Activated B cell treated with CpG ODN at 0.5 μM for 24 hours (primary cell): ENCODE measurements around the gene TMEM38A. TPM values are rescaled to one million over a fixed set of nuclear protein-coding genes. Genes with fewer than 3 reads are reported as not detected.

Experiments used
- ATAC-seq: fragments of 200-7000 bp; cut with Tn5 transposase; one replicate; pipeline ENCODE4 v1.10.0; 2021; ENCODE audit warnings: low read depth, mild to moderate bottlenecking, moderate library complexity
- CTCF ChIA-PET: fragments of 350-600 bp; sonication (Branson Sonifier 250); formaldehyde crosslinking; loops from one replicate; lab custom pipeline; 2021; ENCODE audit warnings: antibody characterized with exemption; lab: Charles Lee
- POLR2A ChIA-PET: fragments of 350-600 bp; sonication (Branson Sonifier 250); formaldehyde crosslinking; loops from one replicate; lab custom pipeline; 2021; ENCODE audit warnings: antibody characterized with exemption; lab: Charles Lee
- DNase-seq: peaks from one replicate; pipeline ENCODE4 v3.0.0; 2022
- H3K27ac Mint-ChIP-seq: one replicate; pipeline ENCODE4 v1.8.0; 2020; ENCODE audit warnings: mixed read lengths
- H3K27me3 Mint-ChIP-seq: one replicate; pipeline ENCODE4 v1.8.0; 2021; ENCODE audit warnings: mixed read lengths
- H3K36me3 Mint-ChIP-seq: one replicate; pipeline ENCODE4 v1.8.0; 2021; ENCODE audit warnings: low read depth, mixed read lengths
- H3K4me1 Mint-ChIP-seq: one replicate; pipeline ENCODE4 v1.8.0; 2021; ENCODE audit warnings: mixed read lengths
- H3K4me3 Mint-ChIP-seq: one replicate; pipeline ENCODE4 v1.8.0; 2020; ENCODE audit warnings: mild to moderate bottlenecking, mixed read lengths
- H3K9me3 Mint-ChIP-seq: one replicate; pipeline ENCODE4 v1.8.0; 2020; ENCODE audit warnings: mixed read lengths
- intact Hi-C: fragments of 100-400 bp; cut with micrococcal nuclease; formaldehyde crosslinking; loops from one replicate; pipeline ENCODE4 v1.15.1; 2024
- total RNA-seq: library from RNA; stranded (reverse); gene quantifications from 2 replicates; pipeline ENCODE4 v1.2.3, GENCODE V29; 2022
- TF ChIP-seq, protein P1 (sequence below): fragments of 200-600 bp; IDR thresholded peaks from one replicate; pipeline ENCODE4 v1.8.0; 2022; ENCODE audit warnings: antibody characterized with exemption, mild to moderate bottlenecking

The TMEM38A gene
- total RNA-seq, 1 donor from 2014 or later: 4.0 TPM

DNA sequence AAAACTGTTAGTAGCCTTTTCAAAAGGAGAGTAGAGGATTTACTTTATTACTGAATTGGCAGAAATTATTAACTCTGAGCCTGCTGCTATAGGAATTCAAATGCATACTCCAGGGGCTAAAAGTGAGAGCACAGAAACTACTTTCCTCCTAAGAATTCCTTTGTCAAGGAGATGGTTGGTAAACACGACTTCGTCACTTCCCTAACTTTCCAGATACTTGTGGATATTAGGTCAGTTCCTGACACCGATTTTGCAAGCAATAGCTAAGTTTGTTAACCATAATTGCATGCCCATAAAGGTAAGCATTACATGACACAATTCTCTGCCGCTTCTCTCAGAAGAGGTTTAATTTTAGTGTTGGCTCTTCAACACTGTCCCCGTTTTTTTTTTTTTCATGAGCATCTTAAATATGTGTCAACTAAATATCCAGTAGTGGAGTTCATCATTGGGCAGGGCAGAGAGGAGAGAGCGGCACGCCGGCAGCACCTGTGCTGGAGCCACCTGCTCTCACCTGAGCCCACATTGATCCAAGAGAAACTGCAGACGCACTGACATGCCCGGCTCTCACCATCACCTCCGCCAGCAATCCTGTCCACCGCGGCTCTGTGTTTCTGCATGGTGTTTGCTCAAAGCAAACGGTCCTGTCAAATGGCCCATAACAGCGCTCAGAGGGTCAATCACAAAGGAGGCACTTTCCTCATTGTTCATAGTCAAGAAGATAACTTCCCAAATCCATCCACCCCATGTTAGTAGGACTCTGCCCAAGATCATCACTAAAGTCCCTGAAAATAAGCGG, 35.6 kb upstream of the TMEM38A start:
- intact Hi-C loops: loop anchor here (5.0 to 10.0 kb wide), 2 partner anchors 178 to 269 kb away; no protein-coding TSS in a partner anchor
- DNase-seq: no peak
- H3K27ac Mint-ChIP-seq: no peak overlapping the region
- H3K4me3 Mint-ChIP-seq: no peak overlapping the region
- TF ChIP-seq, protein P1, sequence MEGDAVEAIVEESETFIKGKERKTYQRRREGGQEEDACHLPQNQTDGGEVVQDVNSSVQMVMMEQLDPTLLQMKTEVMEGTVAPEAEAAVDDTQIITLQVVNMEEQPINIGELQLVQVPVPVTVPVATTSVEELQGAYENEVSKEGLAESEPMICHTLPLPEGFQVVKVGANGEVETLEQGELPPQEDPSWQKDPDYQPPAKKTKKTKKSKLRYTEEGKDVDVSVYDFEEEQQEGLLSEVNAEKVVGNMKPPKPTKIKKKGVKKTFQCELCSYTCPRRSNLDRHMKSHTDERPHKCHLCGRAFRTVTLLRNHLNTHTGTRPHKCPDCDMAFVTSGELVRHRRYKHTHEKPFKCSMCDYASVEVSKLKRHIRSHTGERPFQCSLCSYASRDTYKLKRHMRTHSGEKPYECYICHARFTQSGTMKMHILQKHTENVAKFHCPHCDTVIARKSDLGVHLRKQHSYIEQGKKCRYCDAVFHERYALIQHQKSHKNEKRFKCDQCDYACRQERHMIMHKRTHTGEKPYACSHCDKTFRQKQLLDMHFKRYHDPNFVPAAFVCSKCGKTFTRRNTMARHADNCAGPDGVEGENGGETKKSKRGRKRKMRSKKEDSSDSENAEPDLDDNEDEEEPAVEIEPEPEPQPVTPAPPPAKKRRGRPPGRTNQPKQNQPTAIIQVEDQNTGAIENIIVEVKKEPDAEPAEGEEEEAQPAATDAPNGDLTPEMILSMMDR: no peak
- no peak for ATAC-seq
- peaks cover 52% of the 10 kb centered on the region for H3K36me3 Mint-ChIP-seq
- no peaks in the 10 kb centered on the region for H3K27me3 Mint-ChIP-seq
- H3K4me1 Mint-ChIP-seq: peaks cover 67% of the 10 kb centered on the region
- CTCF ChIA-PET: interaction anchor here (1.0 to 2.3 kb wide), 3 partner anchors 41 to 97 kb away, joined by 3 to 7 read pairs (median 4); no protein-coding TSS in a partner anchor
- POLR2A ChIA-PET: interaction anchor here (0.5 to 11.4 kb wide), 4 partner anchors 10 to 39 kb away, joined by 3 to 242 read pairs (median 8); no protein-coding TSS in a partner anchor
- H3K9me3 Mint-ChIP-seq: no peaks in the 10 kb centered on the region

DNA sequence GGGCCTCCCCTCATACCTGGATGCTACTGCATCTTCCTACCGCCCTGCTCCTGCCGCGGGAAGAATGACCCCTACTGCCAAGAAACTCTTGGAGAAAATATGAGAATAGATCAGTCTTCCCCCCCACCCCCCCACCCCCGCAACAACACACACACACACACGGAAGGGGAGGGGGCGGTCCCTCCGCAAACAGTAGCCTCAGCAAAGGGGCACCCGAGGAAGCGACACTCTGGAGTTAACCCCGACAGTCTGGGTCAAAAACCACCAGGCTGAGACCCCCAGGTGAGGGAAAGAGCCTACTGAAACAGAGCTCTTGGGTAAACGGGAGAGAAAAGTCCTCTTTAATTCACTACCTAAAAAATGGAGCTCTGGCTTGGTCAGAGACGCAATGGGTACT, 34.1 kb upstream of the TMEM38A start:
- H3K27me3 Mint-ChIP-seq: no peaks in the 10 kb centered on the region
- POLR2A ChIA-PET: interaction anchor here (0.6 to 11.4 kb wide), 7 partner anchors 11 to 1399 kb away, joined by 3 to 242 read pairs (median 8); partner anchors contain the start of genes C19orf44, CALR3, SLC35E1 and SMIM7
- peaks cover 51% of the 10 kb centered on the region for H3K36me3 Mint-ChIP-seq
- DNase-seq (no peak), ATAC-seq (no peak)
- peak overlapping the region; percentile 74 for H3K27ac Mint-ChIP-seq
- CTCF ChIA-PET: interaction anchor here (1.0 to 2.3 kb wide), 4 partner anchors 39 to 99 kb away, joined by 3 to 7 read pairs (median 5); no protein-coding TSS in a partner anchor
- H3K9me3 Mint-ChIP-seq: no peaks in the 10 kb centered on the region
- peaks cover 53% of the 10 kb centered on the region for H3K4me1 Mint-ChIP-seq
- TF ChIP-seq, protein P1: no peak
- intact Hi-C loops: loop anchor here (5.0 to 10.0 kb wide), 2 partner anchors 179 to 268 kb away; no protein-coding TSS in a partner anchor
- H3K4me3 Mint-ChIP-seq: peak overlapping the region; percentile 89

DNA sequence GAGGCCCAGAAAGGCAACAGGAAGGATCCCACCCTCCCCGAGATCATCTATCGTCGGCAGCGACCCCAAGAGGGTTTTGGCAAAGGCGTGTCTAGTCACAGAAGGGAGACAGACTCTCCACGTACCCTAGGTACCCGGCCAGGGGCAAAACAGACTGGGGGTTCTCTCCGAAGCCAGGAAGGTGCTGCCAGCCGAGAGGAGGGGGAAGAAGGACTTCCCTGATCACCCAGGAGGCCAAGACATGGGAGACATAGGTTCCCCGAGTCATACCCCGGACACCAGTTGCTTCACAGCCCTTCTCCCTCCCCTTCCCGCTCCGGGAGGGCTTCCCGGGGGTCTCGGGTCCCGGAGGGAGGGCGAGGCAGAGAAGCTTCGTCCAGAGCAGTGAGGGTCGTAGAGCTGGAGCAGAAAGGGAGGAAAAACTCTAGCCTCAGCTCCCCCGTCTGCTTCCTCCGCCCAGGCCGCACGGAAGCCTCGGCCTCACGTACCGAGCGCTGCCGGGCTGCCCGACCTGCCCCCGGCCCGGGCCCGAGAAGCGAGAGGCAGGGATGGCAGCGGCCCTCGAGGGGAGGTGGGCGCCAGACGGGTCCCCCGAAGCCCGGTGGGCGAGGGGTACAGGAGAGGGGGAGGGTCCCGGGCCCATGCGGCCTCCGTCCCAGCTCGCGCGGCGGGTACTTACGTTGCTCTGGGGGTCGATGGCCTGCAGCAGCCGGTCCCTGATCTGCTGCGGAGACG, 33.6 kb upstream of the TMEM38A start:
- Mint-ChIP-seq H3K36me3 (peaks cover 52% of the 10 kb centered on the region), H3K4me3 (peak overlapping the region; percentile 89), H3K4me1 (peaks cover 56% of the 10 kb centered on the region), H3K27ac (peak overlapping the region; percentile 74), H3K27me3 (no peaks in the 10 kb centered on the region), H3K9me3 (no peaks in the 10 kb centered on the region)
- TF ChIP-seq, protein P1: no peak
- ChIA-PET POLR2A (interaction anchor here (0.6 to 11.4 kb wide), 10 partner anchors 33 to 1737 kb away, joined by 3 to 242 read pairs (median 4); partner anchors contain the start of genes C19orf44, CALR3, SLC35E1 and SMIM7), CTCF (interaction anchor here (1.0 to 2.3 kb wide), 5 partner anchors 32 to 99 kb away, joined by 3 to 7 read pairs (median 4); partner anchors contain the start of gene SMIM7)
- DNase-seq: peak; percentile 24
- no peak for ATAC-seq
- intact Hi-C loops: loop anchor here (5.0 to 10.0 kb wide), 2 partner anchors 180 to 267 kb away; no protein-coding TSS in a partner anchor

DNA sequence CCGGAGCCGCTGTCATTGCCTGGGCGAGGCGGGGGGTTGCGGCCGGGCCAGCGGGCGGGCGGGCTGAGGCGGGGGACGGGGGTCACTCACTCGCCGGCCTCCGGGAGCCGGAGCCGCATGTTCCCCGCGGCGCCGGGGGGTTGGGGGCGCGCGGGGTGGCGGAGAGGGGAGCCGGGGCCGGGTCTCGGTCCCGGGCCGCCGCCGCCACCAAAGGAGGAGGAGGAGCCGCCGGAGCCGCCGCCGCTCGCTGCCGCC, 33.1 kb upstream of the TMEM38A start:
- CTCF ChIA-PET: interaction anchor here (1.2 to 2.3 kb wide), 5 partner anchors 32 to 100 kb away, joined by 3 to 7 read pairs (median 4); partner anchors contain the start of gene SMIM7
- POLR2A ChIA-PET: interaction anchor here (0.6 to 11.4 kb wide), 8 partner anchors 33 to 1737 kb away, joined by 3 to 242 read pairs (median 4); partner anchors contain the start of genes SLC35E1, SMIM7 and TMEM38A
- DNase-seq: no peak
- TF ChIP-seq, protein P1: no peak
- no peaks in the 10 kb centered on the region for H3K9me3 Mint-ChIP-seq
- no peak for ATAC-seq
- no peak overlapping the region for H3K27ac Mint-ChIP-seq
- peaks cover 54% of the 10 kb centered on the region for H3K36me3 Mint-ChIP-seq
- intact Hi-C loops: loop anchor here (1.0 to 10.0 kb wide), 9 partner anchors 17 to 431 kb away; partner anchors contain the start of genes AP1M1, C19orf44, CALR3 and CHERP
- peak overlapping the region; percentile 98 for H3K4me3 Mint-ChIP-seq
- no peaks in the 10 kb centered on the region for H3K27me3 Mint-ChIP-seq
- H3K4me1 Mint-ChIP-seq: peaks cover 55% of the 10 kb centered on the region
